ENCODE data around the gene TRIM49D1. TPM values are rescaled to one million over a fixed set of nuclear protein-coding genes. Genes with fewer than 3 reads are reported as not detected.

TRIM49D1 gene
- not detected in 2 replicates for total RNA-seq

DNA sequence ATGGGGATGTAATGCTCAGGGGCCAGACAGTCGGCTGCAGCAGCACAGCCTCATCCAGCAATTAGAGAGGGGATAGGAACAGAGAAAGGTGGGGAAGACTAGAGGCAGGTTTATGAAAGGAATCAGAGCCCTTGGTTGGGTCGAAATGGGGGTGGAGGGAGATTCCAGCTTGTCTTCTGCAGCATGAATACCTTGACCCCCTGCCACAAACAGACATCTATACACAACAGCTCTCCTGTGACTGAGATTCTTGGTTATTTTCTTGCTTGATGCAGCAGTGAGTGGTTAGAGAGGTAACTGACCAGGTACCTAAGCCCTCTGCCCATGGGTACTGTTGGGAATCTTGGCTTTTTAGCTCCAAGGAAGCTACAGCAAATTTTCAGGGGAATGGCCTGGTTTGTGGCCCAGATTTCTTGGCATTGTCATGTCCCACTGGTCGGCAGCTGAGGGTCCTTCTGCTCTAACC, at the start of gene TRIM49D1:
Gene TRIM49D1, minus strand, starts transcription at position 51 of the 466 bp plus-strand sequence. CDS start 4,535 bp downstream, outside the sequence.

DNA sequence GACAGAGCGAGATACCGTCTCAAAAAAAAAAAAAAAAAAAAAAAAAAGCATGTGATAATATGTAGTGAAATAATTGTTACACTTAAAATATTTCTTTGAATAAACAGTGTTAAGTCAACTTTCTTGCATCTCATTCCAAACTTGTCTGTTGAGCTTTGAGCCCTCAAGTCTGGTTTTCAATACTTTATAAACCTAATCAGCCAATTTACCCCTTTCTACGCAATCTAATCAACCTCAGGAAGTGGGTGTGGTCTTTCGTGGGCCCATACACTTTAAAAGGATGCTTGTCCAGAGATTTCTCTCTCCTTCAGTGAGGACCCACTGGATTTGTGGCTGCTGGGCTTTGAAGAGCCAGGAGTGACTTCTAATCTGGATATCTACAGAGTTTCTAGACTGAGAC, 43.7 kb upstream of the TRIM49D1 start, which contains the start of gene TRIM64:
Gene TRIM64, plus strand, starts transcription at position 301 of the 400 bp plus-strand sequence. CDS start 2,467 bp downstream, outside the sequence.

GRCh38 chr11:89923764-89924163, 1.7 kb upstream of the TRIM49D1 start, which contains the start of gene TRIM49D2:
Gene TRIM49D2, plus strand, starts transcription at chr11:89924064. Its CDS starts 2,698 bp downstream, at chr11:89926762.

Other genes starting within 250 kb of the TRIM49D1 start
- not detected in 2 replicates for gene TRIM77, start 211.9 kb downstream of the TRIM49D1 start, total RNA-seq
- gene TRIM49, start 113.7 kb downstream of the TRIM49D1 start, total RNA-seq, result not detected in 2 replicates
- gene TRIM64B, start 43.8 kb downstream of the TRIM49D1 start, total RNA-seq, result not detected in 2 replicates
- not detected in 2 replicates for gene TRIM49D2, start 1.8 kb upstream of the TRIM49D1 start, total RNA-seq
- gene TRIM64, start 43.8 kb upstream of the TRIM49D1 start, total RNA-seq, result not detected in 2 replicates
- gene TRIM49C, start 108.9 kb upstream of the TRIM49D1 start, total RNA-seq, result not detected in 2 replicates
- not detected in 2 replicates for gene UBTFL1, start 163.7 kb upstream of the TRIM49D1 start, total RNA-seq
- 2.0 and 2.2 TPM in 2 replicates for gene NAALAD2, start 212.4 kb upstream of the TRIM49D1 start, total RNA-seq

Measured in bronchus fibroblast of lung (primary cell).